Vagina (tissue), 2 donors: ENCODE data around the gene KRT6C.

ENCODE experiments used
- CTCF ChIP-seq, 3 experiments: fragments of 450-650 bp in 2 of 3; fragments of 200-600 bp in 1 of 3; sonication (generic) in 1 of 3; IDR thresholded peaks; one replicate each; pipeline ENCODE4 v1.5.1; 2017 to 2019; ENCODE audit warnings: antibody characterized with exemption in 3 of 3, mild to moderate bottlenecking in 2 of 3, moderate library complexity in 2 of 3
- POLR2A ChIP-seq, 2 donors: fragments of 450-650 bp; IDR thresholded peaks; one replicate each; pipeline ENCODE4 v1.6.1; 2017; ENCODE audit warnings: antibody characterized with exemption in 2 of 2, mild to moderate bottlenecking in 2 of 2, moderate library complexity in 2 of 2
- POLR2AphosphoS5 ChIP-seq, 2 donors: sonication (generic); formaldehyde crosslinking; IDR thresholded peaks; one replicate each; pipeline ENCODE4 v1.9.0; 2017; ENCODE audit warnings: antibody characterized with exemption in 2 of 2, mild to moderate bottlenecking in 2 of 2, low read depth in 1 of 2; ENCODE audit not compliant: insufficient read depth in 1 of 2

- no peak for TF ChIP-seq CTCF (IDR thresholded peaks at IDR 0.05)
- no peak for TF ChIP-seq POLR2A (IDR thresholded peaks at IDR 0.05)
- no peak for TF ChIP-seq POLR2AphosphoS5 (IDR thresholded peaks at IDR 0.05; ENCODE audit: insufficient read depth in 1 of 2, low read depth in 1 of 2)
These were observed 38.7 kb downstream of the KRT6C start for GRCh38 chr12:52434760-52435530.
